ENCODE data around the gene SLC16A12.

SLC16A12 gene

DNA sequence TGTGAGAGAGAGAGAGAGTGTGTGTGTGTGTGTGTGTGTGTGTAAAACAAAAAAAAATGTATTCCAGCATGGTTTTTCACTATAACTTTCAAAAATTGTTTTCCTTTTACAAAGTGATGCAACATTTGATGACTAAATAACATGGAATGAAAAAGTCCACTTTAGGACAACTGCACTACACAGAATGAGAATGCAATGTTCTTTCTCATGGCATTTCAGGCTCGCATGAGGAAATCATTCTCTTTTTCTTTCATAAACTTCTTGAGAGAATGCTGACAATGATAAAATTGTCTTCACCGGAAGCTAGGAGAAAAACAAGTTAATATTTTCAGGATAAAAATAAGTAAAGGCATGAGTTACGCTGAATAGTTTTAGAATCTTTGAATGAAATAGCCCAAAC is 53.7 kb downstream of the SLC16A12 start:
- no peak overlapping the region for H2AFZ ChIP-seq (ENCODE audit: low read depth, low read length)
- no peak overlapping the region for H3K9ac ChIP-seq (ENCODE audit: low read length)
- no peaks in the 10 kb centered on the region for H3K9me3 ChIP-seq (ENCODE audit: insufficient read depth, low read length)
- H3K27ac ChIP-seq (ENCODE audit: low read length), result no peak overlapping the region
- no peaks in the 10 kb centered on the region for H4K20me1 ChIP-seq (ENCODE audit: insufficient read depth, low read length)
- H3K4me1 ChIP-seq (ENCODE audit: low read length), result peaks cover 24% of the 10 kb centered on the region
- no peak overlapping the region for H3K4me3 ChIP-seq (ENCODE audit: low read length)
- no peaks in the 10 kb centered on the region for H3K27me3 ChIP-seq (ENCODE audit: low read depth, low read length)
- no peak overlapping the region for H3K4me2 ChIP-seq (ENCODE audit: low read length)
- H3K79me2 ChIP-seq (ENCODE audit: low read length), result no peaks in the 10 kb centered on the region
- no peak for TF ChIP-seq EZH2phosphoT487 (IDR thresholded peaks at IDR 0.05; ENCODE audit: low read depth)
- H3K36me3 ChIP-seq (replicated peaks; ENCODE audit: low read depth, low read length), result no peaks in the 10 kb centered on the region

- Histone ChIP-seq H3K4me2 (ENCODE audit: low read length) (no peak overlapping the region), H3K27me3 (ENCODE audit: low read depth, low read length) (no peaks in the 10 kb centered on the region), H3K36me3 (replicated peaks; ENCODE audit: low read depth, low read length) (no peaks in the 10 kb centered on the region), H3K79me2 (ENCODE audit: low read length) (no peaks in the 10 kb centered on the region), H3K27ac (ENCODE audit: low read length) (no peak overlapping the region), H4K20me1 (ENCODE audit: insufficient read depth, low read length) (no peaks in the 10 kb centered on the region), H2AFZ (ENCODE audit: low read depth, low read length) (no peak overlapping the region), H3K4me1 (ENCODE audit: low read length) (peaks cover 15% of the 10 kb centered on the region), H3K9ac (ENCODE audit: low read length) (no peak overlapping the region), H3K4me3 (ENCODE audit: low read length) (no peak overlapping the region), H3K9me3 (ENCODE audit: insufficient read depth, low read length) (no peaks in the 10 kb centered on the region)
- TF ChIP-seq CTCF (IDR thresholded peaks at IDR 0.05; ENCODE audit: low read depth, low read length), result no peak
- TF ChIP-seq EZH2phosphoT487 (IDR thresholded peaks at IDR 0.05; ENCODE audit: low read depth), result no peak
Measured at GRCh38 chr10:89479771-89480446, 55.5 kb downstream of the SLC16A12 start.

DNA sequence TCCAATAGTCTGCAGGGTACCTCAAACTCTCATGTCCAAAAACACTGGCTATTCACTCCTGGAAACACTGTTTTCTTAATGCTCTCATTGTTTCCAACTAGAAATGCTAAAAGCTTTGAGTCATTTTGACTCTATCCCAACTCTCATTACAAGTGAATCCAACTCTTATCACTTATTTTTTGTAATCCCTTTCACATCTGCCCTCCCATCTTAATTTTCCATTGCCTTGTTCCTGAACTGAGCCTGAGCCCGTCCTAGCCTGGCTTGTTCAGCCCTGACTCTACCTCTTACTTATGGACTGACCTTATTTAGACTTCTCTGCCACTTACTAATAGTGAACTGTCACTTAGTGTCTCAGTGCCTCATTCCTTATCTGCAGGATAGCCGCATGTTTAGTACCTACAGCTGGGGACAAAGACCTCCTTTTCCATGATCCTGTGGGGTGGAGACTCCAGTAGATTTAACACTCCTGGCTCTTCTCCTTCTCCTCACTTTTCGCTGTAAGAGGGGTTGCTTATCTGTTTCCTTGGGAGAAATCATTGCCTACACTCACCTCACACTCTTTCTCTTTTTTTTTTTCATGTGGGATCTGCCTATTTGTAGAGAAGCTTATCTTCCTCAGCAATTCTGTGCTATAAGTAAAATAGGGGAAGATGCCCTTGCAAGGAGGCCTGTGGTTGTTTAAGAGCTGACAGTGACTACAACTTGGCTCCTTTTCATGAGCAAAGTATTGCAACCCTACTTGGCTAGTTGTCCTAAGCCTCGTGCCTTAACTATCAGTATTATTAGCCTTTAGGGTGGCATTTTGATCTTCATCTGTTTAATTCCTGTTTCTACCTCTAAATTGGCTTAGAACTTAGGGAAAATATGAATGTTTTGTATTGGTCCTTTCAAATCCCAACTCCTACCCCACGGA is 56.4 kb downstream of the SLC16A12 start:
- Histone ChIP-seq H3K79me2 (ENCODE audit: low read length) (no peaks in the 10 kb centered on the region), H3K4me1 (ENCODE audit: low read length) (peaks cover 15% of the 10 kb centered on the region), H3K36me3 (replicated peaks; ENCODE audit: low read depth, low read length) (no peaks in the 10 kb centered on the region), H3K27ac (ENCODE audit: low read length) (no peak overlapping the region), H4K20me1 (ENCODE audit: insufficient read depth, low read length) (no peaks in the 10 kb centered on the region), H3K4me2 (ENCODE audit: low read length) (peak overlapping the region; percentile 58), H3K9me3 (ENCODE audit: insufficient read depth, low read length) (no peaks in the 10 kb centered on the region), H3K4me3 (ENCODE audit: low read length) (0 out of 2 replicates have a peak overlapping the region, but pooled peaks have one; percentile 23), H3K27me3 (ENCODE audit: low read depth, low read length) (no peaks in the 10 kb centered on the region), H3K9ac (ENCODE audit: low read length) (no peak overlapping the region), H2AFZ (ENCODE audit: low read depth, low read length) (no peak overlapping the region)
- TF ChIP-seq EZH2phosphoT487 (IDR thresholded peaks at IDR 0.05; ENCODE audit: low read depth), result no peak
- no peak for TF ChIP-seq CTCF (IDR thresholded peaks at IDR 0.05; ENCODE audit: low read depth, low read length)

DNA sequence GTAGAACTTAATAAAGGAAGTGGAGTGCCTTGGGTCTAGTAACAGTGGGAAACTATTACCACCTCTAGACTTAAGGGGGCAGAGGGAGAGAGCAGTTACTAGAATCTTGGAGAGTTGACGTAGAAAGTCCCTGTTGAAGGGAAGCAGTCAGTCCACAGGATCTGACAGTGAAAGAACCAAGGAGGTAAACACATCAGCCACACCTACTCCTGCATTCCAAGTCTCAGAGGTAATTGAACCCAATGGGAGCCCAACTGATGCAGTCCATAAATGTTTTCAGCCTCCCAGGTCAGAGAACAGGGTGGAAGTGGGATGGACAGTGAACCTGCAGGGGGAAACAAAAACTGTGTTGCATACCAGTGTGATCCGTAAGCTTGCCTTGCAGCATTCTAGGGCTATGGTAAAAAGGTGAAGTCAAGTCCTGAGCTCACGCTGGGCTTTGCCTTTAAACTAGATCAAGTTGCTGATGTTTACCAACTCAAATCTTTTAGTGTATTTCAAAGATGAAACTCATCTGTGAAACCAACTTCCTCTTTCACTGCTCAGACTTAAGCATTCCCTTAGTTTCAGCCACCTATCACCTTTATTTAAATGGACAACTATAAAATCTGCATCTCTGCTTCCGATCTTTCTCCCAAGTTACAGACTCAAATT is 57.2 kb downstream of the SLC16A12 start:
- no peaks in the 10 kb centered on the region for H4K20me1 ChIP-seq (ENCODE audit: insufficient read depth, low read length)
- H2AFZ ChIP-seq (ENCODE audit: low read depth, low read length), result no peak overlapping the region
- H3K9ac ChIP-seq (ENCODE audit: low read length), result no peak overlapping the region
- H3K27me3 ChIP-seq (ENCODE audit: low read depth, low read length), result no peaks in the 10 kb centered on the region
- H3K36me3 ChIP-seq (replicated peaks; ENCODE audit: low read depth, low read length), result no peaks in the 10 kb centered on the region
- H3K27ac ChIP-seq (ENCODE audit: low read length), result no peak overlapping the region
- H3K4me1 ChIP-seq (ENCODE audit: low read length), result peaks cover 15% of the 10 kb centered on the region
- no peaks in the 10 kb centered on the region for H3K79me2 ChIP-seq (ENCODE audit: low read length)
- no peak for TF ChIP-seq EZH2phosphoT487 (IDR thresholded peaks at IDR 0.05; ENCODE audit: low read depth)
- TF ChIP-seq CTCF (IDR thresholded peaks at IDR 0.05; ENCODE audit: low read depth, low read length), result no peak
- no peaks in the 10 kb centered on the region for H3K9me3 ChIP-seq (ENCODE audit: insufficient read depth, low read length)
- H3K4me2 ChIP-seq (ENCODE audit: low read length), result peak overlapping the region; percentile 58
- H3K4me3 ChIP-seq (ENCODE audit: low read length), result peak overlapping the region; percentile 23; the same call in 1 of the 2 replicates
